Measurements from ENCODE around the gene KREMEN1.

Gene KREMEN1

DNA sequence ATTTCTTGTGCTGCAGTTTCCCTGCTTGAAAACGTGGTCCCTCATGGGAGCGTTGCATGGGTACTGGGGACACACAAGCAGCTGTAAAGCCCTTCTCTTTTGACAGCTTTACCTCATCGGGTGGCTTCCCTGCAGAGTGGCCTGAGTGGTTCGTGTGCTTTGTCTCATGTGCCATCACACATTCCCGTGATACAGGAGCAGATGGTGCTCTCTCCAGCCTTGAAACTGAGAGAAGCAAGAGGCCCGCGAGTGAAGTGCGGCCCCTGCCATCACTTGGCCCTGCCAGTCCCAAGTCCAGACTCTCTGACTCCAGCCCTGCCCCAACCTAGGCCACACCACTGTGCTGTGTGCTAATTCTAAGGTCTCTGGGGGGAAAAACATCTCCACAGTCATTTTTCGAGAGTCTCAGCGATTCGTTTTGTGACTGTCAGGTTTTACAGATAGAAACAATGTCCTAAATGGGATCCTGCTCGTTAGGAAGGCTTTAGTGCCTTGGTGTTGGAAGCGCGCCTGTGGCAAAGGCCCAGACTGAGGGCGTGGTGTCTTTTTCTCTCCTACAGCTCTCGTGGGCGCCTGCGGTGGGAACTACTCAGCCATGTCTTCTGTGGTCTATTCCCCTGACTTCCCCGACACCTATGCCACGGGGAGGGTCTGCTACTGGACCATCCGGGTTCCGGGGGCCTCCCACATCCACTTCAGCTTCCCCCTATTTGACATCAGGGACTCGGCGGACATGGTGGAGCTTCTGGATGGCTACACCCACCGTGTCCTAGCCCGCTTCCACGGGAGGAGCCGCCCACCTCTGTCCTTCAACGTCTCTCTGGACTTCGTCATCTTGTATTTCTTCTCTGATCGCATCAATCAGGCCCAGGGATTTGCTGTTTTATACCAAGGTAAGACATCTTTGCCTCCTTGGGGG lies 64.2 kb downstream of the KREMEN1 start:
- DNase-seq, result no peak

DNA sequence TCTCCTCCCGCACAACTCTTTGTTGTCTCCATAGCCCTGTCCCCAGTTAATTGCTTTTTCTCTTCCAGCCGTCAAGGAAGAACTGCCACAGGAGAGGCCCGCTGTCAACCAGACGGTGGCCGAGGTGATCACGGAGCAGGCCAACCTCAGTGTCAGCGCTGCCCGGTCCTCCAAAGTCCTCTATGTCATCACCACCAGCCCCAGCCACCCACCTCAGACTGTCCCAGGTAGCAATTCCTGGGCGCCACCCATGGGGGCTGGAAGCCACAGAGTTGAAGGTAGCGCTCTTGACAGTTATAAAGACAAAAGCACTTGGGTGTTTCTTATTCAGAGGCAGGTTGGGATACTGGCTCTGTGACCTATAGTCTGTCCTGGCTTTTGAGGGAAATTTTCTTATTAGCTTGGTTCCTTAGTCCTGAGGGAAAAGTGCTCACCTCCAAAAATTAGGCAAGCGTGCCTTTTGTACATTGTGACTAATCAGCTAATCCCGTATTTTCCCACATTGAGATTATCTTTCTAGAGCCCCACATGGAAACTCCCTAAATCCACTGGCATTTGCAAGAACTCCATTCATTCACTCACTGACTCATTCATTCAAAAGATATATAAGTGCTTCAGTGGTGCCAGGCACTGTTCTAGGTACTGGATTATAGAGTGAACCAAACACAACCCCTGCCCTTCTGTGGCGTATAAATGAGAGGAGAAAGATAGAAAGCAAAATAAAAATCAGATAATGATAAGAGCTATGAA lies 65.9 kb downstream of the KREMEN1 start:
- DNase-seq, result no peak

DNA sequence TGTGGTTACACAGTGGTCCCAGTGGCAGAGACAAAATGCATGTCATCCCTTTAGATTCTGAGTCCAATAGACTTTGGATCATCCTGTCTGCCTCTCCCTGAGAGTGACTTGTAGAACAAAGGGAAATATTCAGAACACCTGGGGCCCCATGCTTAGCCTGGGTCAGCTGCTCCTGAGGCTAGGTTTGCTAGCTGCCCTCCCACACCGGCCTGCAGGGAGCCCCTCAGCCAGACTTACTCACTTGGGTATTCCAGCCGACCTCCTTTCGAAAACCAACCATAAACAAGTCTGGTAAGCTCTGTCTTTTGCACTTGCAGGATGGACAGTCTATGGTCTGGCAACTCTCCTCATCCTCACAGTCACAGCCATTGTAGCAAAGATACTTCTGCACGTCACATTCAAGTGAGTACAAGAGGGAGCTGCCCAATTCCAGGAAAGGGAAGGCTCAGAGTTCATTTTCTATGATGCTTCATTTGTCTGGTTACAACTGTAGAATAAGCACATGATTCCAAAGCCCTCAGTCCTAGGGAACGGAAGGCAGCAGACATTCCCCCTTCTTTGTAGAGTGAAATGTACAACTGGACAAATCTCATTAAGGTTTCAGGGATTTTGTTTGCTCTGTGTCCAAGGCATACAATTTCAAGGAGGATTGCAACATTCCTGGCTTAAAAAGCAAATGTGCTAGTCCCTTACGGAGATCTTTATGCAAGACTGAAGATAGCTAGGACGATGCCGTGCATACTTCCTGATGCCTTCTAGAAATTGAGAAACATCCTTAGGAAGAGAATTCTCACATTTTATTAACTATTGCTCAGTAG lies 67.3 kb downstream of the KREMEN1 start:
- DNase-seq, result no peak

- DNase-seq, result no peak
Measured at GRCh38 chr22:29141078-29141688, 68.3 kb downstream of the KREMEN1 start.

DNA sequence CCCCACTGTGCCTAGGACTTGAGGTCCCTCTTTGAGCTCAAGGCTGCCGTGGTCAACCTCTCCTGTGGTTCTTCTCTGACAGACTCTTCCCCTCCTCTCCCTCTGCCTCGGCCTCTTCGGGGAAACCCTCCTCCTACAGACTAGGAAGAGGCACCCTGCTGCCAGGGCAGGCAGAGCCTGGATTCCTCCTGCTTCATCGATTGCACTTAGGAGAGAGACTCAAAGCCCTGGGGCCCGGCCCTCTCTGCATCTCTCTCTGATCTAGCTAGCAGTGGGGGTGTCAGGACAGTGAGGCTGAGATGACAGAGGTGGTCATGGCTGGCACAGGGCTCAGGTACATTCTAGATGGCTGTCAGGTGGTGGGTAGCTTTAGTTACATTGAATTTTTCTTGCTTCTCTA lies 69.3 kb downstream of the KREMEN1 start:
- no peak for DNase-seq

DNA sequence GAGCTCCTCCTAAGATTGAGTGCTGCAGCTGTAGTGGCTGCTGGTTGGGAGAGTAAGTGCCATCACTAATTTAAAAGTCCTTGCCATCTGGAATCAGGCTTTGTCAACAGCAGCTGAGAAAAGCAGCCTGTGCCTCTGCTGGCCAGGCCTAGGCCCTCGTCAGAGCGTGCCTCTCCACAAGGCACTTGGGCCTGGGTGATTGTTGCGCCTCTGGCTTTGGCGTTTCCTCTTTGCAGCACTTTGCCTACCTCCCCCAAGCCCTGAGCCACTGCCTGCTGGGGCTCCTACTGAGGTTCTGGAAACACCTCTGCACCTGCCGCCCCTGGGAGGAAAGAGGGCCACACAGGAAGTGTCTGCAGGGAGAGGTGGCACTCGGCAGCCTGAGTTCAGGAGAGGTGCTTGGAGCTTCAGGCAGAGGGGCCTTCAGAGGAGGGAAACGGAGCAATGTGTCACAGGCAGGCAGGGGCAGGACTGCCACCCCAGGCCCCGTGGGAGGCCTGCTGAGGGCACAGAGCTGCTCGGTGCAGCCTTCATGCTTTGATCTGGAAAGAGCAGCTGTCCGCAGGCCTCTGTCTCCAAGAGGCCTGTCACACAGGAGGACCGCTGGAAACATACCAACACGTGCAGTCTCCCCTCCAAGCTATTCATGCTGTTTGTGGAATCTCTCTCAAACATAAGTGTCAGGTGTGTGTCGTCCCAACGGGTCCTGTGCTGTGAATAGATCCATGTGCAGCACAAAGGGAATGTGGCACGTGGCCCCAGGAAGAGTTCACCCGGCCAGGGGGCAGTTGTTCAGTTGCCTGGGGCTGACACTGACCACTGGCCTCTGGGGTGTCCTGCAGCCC lies 71.3 kb downstream of the KREMEN1 start:
- DNase-seq, result peak; percentile 43

- no peak for DNase-seq
Measured at GRCh38 chr22:29144786-29145160, 71.9 kb downstream of the KREMEN1 start.

DNA sequence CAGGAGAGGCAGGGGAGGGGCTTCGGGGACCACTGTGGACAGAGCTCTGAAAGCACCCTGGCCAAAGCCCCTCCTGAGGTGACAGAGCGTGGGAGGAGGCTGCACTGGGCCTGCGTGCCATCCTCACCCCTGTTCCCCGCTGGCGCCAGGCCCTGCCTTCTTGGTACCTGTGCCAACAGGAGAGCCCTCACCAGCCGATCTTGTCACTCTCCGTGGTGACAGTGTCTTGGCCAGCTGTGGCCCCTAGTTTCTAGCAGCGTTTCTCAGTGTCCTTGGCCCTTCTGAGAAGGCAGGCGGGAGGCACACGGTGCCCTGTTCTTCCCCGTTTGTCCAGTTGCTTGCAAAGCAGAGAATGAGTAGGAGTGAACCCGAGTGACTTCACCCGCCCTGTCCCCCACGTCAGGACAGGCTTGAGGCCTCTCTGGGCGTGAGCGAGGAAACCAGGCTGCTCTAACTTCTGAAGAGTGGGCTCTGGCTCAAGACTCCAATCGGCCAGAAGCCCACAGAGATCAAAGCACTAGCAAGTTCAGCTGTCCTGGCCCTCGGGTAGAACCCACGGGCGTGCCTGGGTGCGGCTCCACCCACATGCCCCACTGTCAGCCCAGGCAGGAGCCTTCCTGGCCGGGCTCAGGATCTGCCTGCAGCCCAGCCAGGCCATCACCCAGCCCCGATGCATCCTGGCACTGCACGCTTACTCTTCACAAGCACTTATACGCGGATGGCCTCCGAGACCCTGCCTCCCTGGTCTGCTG lies 72.7 kb downstream of the KREMEN1 start:
- no peak for DNase-seq

DNA sequence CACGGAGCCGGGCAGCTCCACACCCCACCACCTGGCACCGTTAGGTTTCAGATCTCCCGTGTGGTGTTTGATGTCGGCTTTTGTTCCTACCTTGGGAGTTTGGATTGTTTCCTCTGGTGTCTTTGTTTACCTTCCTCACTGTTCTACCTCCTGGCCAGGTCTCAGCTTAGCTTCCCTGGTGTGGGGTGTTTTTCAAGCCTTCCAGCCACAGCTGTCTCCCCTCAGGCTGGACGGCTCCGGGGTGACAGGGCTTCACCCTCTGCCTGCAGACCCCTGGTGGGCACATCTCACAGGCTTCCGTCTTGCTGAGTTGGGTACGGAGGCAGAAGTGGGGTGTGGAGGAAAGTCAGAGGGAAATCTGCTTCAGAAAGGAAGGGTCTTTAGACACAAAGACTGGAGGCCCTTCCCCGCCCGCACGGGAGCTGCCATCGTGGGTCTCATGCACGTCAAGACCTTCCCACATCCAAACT lies 73.3 kb downstream of the KREMEN1 start:
- DNase-seq, result peak; percentile 52

- no peak for DNase-seq
Measured at GRCh38 chr22:29146771-29147170, 73.9 kb downstream of the KREMEN1 start.

DNA sequence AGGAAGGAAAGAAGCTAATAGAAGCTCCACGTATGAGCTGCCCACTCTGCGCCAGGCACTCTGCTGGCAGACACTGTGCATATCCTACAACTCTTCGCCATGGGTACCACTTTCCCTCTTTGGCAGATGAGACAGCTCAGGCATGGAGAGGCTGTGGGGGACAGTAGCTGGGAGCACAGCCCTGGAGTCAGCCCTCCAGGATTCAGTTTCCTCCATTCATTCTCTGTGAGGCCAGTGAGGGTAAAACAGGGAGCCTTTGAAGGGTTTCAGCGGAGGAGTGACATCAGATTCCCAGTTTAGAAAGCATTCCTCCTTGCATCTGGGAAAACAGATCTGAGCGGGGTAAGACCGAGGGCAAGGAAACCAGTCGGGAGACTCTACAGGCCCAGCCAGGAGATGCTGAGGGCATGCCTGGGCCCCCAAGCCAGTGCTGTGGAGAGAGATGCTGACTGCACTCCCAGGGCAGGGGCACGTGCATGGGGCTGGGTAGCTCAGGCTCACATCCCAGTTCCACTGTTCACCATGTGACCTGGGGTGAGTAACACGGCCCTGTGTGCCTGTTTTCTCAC lies 74.6 kb downstream of the KREMEN1 start:
- no peak for DNase-seq

DNA sequence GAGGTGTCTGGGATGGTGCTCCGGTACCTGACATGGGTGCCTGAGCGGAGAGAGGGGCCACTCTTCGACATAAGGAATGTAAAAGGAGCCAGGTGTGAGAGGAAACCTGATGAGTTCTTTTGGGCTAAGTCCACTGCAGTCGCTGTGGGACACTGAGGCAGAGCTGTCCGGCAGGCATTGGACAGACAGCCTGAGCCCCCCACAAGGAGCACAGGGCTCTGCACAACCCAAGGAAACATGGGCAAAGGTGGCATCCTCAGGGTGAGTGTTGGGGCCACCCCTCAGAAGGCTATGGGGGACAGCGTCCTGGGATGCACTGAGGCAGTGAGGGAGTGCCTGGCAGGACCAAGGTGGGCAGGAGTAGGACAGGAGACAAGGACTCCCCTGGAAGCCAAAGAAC lies 75.2 kb downstream of the KREMEN1 start:
- DNase-seq, result no peak

- DNase-seq, result no peak
Measured at GRCh38 chr22:29148826-29149225, 76.0 kb downstream of the KREMEN1 start.

- no peak for DNase-seq
Measured at GRCh38 chr22:29149841-29150555, 77.2 kb downstream of the KREMEN1 start.

- no peak for DNase-seq
Measured at GRCh38 chr22:29150701-29151100, 77.9 kb downstream of the KREMEN1 start.

GRCh38 chr22:29151316-29151715 lies 78.5 kb downstream of the KREMEN1 start:
- DNase-seq, result no peak

GRCh38 chr22:29152045-29152953 lies 79.5 kb downstream of the KREMEN1 start:
- peak; percentile 53 for DNase-seq

- no peak for DNase-seq
Measured at GRCh38 chr22:29152954-29153719, 80.3 kb downstream of the KREMEN1 start.
